B cell (primary cell): ENCODE data around the gene BICDL1.

Experiments used
- EZH2 ChIP-seq: IDR thresholded peaks from 2 replicates; pipeline ENCODE4 v1.6.1; 2012; ENCODE audit warnings: borderline replicate concordance, low read depth, mild to moderate bottlenecking, moderate library complexity, low read length; ENCODE audit not compliant: insufficient read depth, poor library complexity, severe bottlenecking
- TF ChIP-seq, protein P1 (sequence below): fragments of 200-600 bp; IDR thresholded peaks from one replicate; pipeline ENCODE4 v1.8.0; 2022; ENCODE audit warnings: antibody characterized with exemption, mild to moderate bottlenecking

DNA sequence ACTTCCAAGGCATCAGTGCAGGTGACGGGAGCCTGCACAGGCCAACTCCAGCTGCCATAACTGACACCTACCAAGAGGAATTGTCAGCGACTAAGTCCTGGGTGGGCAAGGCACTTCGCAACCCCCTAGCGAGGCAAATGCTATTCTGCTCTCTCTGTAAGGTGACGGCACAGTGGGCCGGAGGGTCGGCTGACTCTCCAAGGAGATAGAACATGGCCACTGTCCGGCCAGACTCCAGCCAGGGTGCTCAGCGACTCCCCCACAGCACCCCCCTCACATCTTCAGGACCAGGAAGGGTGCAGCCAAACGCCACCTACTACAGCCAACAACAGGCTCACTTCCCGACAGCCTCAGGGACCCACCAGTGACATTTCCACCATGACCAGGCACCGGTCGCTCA is 114.3 kb downstream of the BICDL1 start:
- TF ChIP-seq, protein P1, sequence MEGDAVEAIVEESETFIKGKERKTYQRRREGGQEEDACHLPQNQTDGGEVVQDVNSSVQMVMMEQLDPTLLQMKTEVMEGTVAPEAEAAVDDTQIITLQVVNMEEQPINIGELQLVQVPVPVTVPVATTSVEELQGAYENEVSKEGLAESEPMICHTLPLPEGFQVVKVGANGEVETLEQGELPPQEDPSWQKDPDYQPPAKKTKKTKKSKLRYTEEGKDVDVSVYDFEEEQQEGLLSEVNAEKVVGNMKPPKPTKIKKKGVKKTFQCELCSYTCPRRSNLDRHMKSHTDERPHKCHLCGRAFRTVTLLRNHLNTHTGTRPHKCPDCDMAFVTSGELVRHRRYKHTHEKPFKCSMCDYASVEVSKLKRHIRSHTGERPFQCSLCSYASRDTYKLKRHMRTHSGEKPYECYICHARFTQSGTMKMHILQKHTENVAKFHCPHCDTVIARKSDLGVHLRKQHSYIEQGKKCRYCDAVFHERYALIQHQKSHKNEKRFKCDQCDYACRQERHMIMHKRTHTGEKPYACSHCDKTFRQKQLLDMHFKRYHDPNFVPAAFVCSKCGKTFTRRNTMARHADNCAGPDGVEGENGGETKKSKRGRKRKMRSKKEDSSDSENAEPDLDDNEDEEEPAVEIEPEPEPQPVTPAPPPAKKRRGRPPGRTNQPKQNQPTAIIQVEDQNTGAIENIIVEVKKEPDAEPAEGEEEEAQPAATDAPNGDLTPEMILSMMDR, result no peak
- TF ChIP-seq EZH2, result no peak
